Smooth muscle cell of the coronary artery (primary cell): ENCODE results near the gene SPDYE2B. TPM values are rescaled to one million over a fixed set of nuclear protein-coding genes. Genes with fewer than 3 reads are reported as not detected.

Source experiments
- total RNA-seq: library from RNA; depleted of rRNA; stranded (reverse); fragments of >200 nt; gene quantifications from 2 replicates; pipeline ENCODE4 v1.2.3, GENCODE V29; 2014; ENCODE audit warnings: low replicate concordance

The SPDYE2B gene, protein sequence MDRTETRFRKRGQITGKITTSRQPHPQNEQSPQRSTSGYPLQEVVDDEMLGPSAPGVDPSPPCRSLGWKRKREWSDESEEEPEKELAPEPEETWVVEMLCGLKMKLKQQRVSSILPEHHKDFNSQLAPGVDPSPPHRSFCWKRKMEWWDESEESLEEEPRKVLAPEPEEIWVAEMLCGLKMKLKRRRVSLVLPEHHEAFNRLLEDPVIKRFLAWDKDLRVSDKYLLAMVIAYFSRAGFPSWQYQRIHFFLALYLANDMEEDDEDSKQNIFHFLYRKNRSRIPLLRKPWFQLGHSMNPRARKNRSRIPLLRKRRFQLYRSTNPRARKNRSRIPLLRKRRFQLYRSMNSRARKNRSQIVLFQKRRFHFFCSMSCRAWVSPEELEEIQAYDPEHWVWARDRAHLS
- 0.12 TPM in 1 of 2 replicates, not detected in the other for total RNA-seq

DNA sequence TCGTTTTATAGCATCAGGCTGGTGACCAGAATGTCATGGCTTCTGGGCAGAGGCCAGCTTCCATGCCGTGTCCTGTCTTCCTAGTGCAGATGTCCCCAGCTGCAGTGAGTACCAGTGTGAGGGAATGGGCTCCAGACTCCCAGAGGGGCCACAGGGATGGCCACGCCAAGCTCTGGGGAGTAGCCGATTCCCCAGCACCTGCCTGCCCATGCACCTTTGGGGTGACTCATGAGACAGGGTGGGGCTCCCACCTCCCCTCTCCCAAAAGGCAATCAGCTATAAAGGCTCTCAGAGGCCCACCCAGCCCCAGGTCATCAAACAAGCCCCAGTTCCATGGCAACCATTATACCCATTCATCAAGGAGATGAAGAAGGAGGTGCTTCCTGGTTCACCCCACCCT lies at the start of gene SPDYE2B:
Gene SPDYE2B, plus strand, starts transcription at position 396 of the 400 bp plus-strand sequence. CDS start 2,030 bp downstream, outside the sequence.

GRCh38 chr7:102616507-102617125 lies 33.5 kb upstream of the SPDYE2B start, which contains the start of gene RASA4:
TSS of gene RASA4 (minus strand) at chr7:102616756. CDS start at chr7:102616689, 67 bp downstream.

GRCh38 chr7:102642691-102643090 lies 7.4 kb upstream of the SPDYE2B start, which contains the start of gene UPK3BL1:
TSS of gene UPK3BL1 (minus strand) at chr7:102642791. CDS start at chr7:102642741, 50 bp downstream.

GRCh38 chr7:102671166-102671955 lies 21.2 kb downstream of the SPDYE2B start, which contains the start of gene POLR2J2:
TSS of gene POLR2J2 (minus strand) at chr7:102671663. CDS start at chr7:102671601, 62 bp downstream.

Other genes with a start within 250 kb of the SPDYE2B start
- gene ORAI2, start 216.7 kb upstream of the SPDYE2B start, total RNA-seq = 31.8 and 62.2 TPM in 2 replicates
- gene ALKBH4, start 185.5 kb upstream of the SPDYE2B start, total RNA-seq = 8.7 and 10.5 TPM in 2 replicates
- 15.2 and 25.8 TPM in 2 replicates for gene LRWD1, start 185.3 kb upstream of the SPDYE2B start, total RNA-seq
- 16.1 and 41.7 TPM in 2 replicates for gene POLR2J, start 171.4 kb upstream of the SPDYE2B start, total RNA-seq
- 2.0 and 5.7 TPM in 2 replicates for gene RASA4B, start 132.5 kb upstream of the SPDYE2B start, total RNA-seq
- gene UPK3BL2, start 106.6 kb upstream of the SPDYE2B start, total RNA-seq = 1.3 and 2.2 TPM in 2 replicates
- 0.12 TPM in 1 of 2 replicates, not detected in the other for gene SPDYE2, start 99.1 kb upstream of the SPDYE2B start, total RNA-seq
- 18.1 and 20.4 TPM in 2 replicates for gene POLR2J3, start 77.7 kb upstream of the SPDYE2B start, total RNA-seq
- gene RASA4, start 33.6 kb upstream of the SPDYE2B start, total RNA-seq = 5.5 and 29.2 TPM in 2 replicates
- 5.4 and 6.2 TPM in 2 replicates for gene UPK3BL1, start 7.5 kb upstream of the SPDYE2B start, total RNA-seq
- 1.9 and 2.0 TPM in 2 replicates for gene POLR2J2, start 21.3 kb downstream of the SPDYE2B start, total RNA-seq
- 7.3 and 8.8 TPM in 2 replicates for gene FAM185A, start 98.7 kb downstream of the SPDYE2B start, total RNA-seq